HCT116 (cell line): Measurements from ENCODE around the gene AFAP1L1. TPM values are rescaled to one million over a fixed set of nuclear protein-coding genes. Genes with fewer than 3 reads are reported as not detected.

ENCODE experiments used
- ATAC-seq: fragments of 200-7000 bp; cut with Tn5 transposase; 2 replicates; pipeline ENCODE4 v1.9.1; 2020; ENCODE audit warnings: mild to moderate bottlenecking, moderate library complexity
- BruUV-seq: library from RNA; stranded (reverse); fragments of 400-500 nt; replicated peaks from 2 replicates; lab custom pipeline; 2021; lab: Mats Ljungman, UMichigan
- CTCF ChIA-PET: fragments of 300-600 bp; sonication (Branson Sonifier 250); formaldehyde crosslinking; loops from one replicate; lab custom pipeline; 2021; ENCODE audit warnings: antibody characterized with exemption; lab: Charles Lee
- POLR2A ChIA-PET: fragments of 300-600, 350-600 bp; sonication (Branson Sonifier 250); formaldehyde crosslinking; loops from one replicate; lab custom pipeline; 2021; ENCODE audit warnings: antibody characterized with exemption; lab: Charles Lee
- RAD21 ChIA-PET, 2 experiments: fragments of 300-600 bp; sonication (Branson Sonifier 250); formaldehyde crosslinking; loops; one replicate each; lab custom pipeline; 2023; ENCODE audit warnings: low total read pairs in 2 of 2; ENCODE audit not compliant: uncharacterized antibody in 2 of 2, unreplicated experiment in 2 of 2, low non-redundant PET in 1 of 2; lab: Charles Lee
- DNase-seq: peaks from one replicate; pipeline ENCODE4 v3.0.0-alpha.2; 2010; ENCODE audit warnings: low read depth, low spot score
- H2AFZ ChIP-seq: fragments of 200-600 bp; shearing (Covaris generic), sonication (generic); 2 replicates; pipeline ENCODE4 v1.6.1; 2017; ENCODE audit warnings: low read depth, mixed run types, mixed read lengths, antibody characterized with exemption, low read length; ENCODE audit not compliant: poor library complexity, severe bottlenecking
- H3K27ac ChIP-seq: 2 replicates; pipeline ENCODE4 v1.5.1; 2012; ENCODE audit warnings: low read depth, low read length
- H3K27me3 ChIP-seq: fragments of 200-600 bp; sonication (generic); 2 replicates; pipeline ENCODE4 v1.6.1; 2016; ENCODE audit warnings: mixed run types, low read length, mixed read lengths; ENCODE audit not compliant: insufficient read depth
- H3K36me3 ChIP-seq, 2 experiments: fragments of 200-500 bp in 1 of 2; fragments of 200-600 bp in 1 of 2; sonication (Bioruptor generic) in 1 of 2; sonication (generic) in 1 of 2; 2 replicates each; pipeline versions ENCODE4 v1.5.1 to v1.6.1; 2014 to 2016; ENCODE audit warnings: low read length in 2 of 2, inconsistent platforms in 1 of 2, mixed read lengths in 1 of 2, mixed run types in 1 of 2; ENCODE audit not compliant: insufficient read depth in 2 of 2, control insufficient read depth in 1 of 2
- H3K4me1 ChIP-seq, 2 experiments: fragments of 200-600 bp in 1 of 2; sonication (generic) in 1 of 2; 2 replicates each; pipeline versions ENCODE4 v1.5.1 to v1.6.1; 2012 to 2017; ENCODE audit warnings: low read length in 2 of 2, inconsistent platforms in 1 of 2, mild to moderate bottlenecking in 1 of 2, mixed read lengths in 1 of 2, mixed run types in 1 of 2, moderate library complexity in 1 of 2; ENCODE audit not compliant: insufficient read depth in 2 of 2, control insufficient read depth in 1 of 2
- H3K4me2 ChIP-seq: fragments of 200-600 bp; sonication (generic); 2 replicates; pipeline ENCODE4 v1.6.1; 2017; ENCODE audit warnings: mixed run types, low read length, mixed read lengths
- H3K4me3 ChIP-seq, 2 experiments: fragments of 200-600 bp in 1 of 2; sonication (generic) in 1 of 2; replicated peaks in 1 of 2; 2 replicates each; pipeline ENCODE4 v1.5.1; 2011 to 2016; ENCODE audit warnings: low read length in 2 of 2, control low read depth in 1 of 2, low read depth in 1 of 2, mild to moderate bottlenecking in 1 of 2, mixed read lengths in 1 of 2, mixed run types in 1 of 2
- H3K79me2 ChIP-seq: fragments of 200-600 bp; sonication (generic); 2 replicates; pipeline ENCODE4 v1.6.1; 2017; ENCODE audit warnings: mild to moderate bottlenecking, mixed run types, low read length, moderate library complexity, mixed read lengths; ENCODE audit not compliant: insufficient read depth
- H3K9ac ChIP-seq: fragments of 200-600 bp; sonication (generic); 2 replicates; pipeline ENCODE4 v1.6.1; 2016; ENCODE audit warnings: low read length, mixed read lengths
- H3K9me2 ChIP-seq: fragments of 200-600 bp; sonication (generic), shearing (Covaris generic); 2 replicates; pipeline ENCODE4 v1.6.1; 2017; ENCODE audit warnings: mixed run types, mild to moderate bottlenecking, moderate library complexity; ENCODE audit not compliant: insufficient read depth
- H3K9me3 ChIP-seq, 2 experiments: fragments of 200-500 bp in 1 of 2; fragments of 200-600 bp in 1 of 2; sonication (Bioruptor generic) in 1 of 2; sonication (generic) in 1 of 2; 2 replicates each; pipeline ENCODE4 v1.6.1; 2014 to 2017; ENCODE audit warnings: low read length in 2 of 2, mixed read lengths in 2 of 2, inconsistent platforms in 1 of 2, low read depth in 1 of 2, mild to moderate bottlenecking in 1 of 2, mixed run types in 1 of 2, moderate library complexity in 1 of 2; ENCODE audit not compliant: control insufficient read depth in 1 of 2, insufficient read depth in 1 of 2
- H4K20me1 ChIP-seq: fragments of 200-600 bp; sonication (generic), shearing (Covaris generic); 2 replicates; pipeline ENCODE4 v1.6.1; 2017; ENCODE audit warnings: mixed run types, mild to moderate bottlenecking, moderate library complexity; ENCODE audit not compliant: insufficient read depth
- CBX3 ChIP-seq: IDR thresholded peaks from 2 replicates; pipeline ENCODE4 v1.6.1; 2012; ENCODE audit warnings: low read depth
- CEBPB ChIP-seq: IDR thresholded peaks from 2 replicates; pipeline ENCODE4 v1.6.1; 2012; ENCODE audit warnings: low read depth
- CTCF ChIP-seq, 3 experiments: fragments of 200-600 bp in 1 of 3; sonication (generic) in 1 of 3; IDR thresholded peaks in 2 of 3; conservative IDR thresholded peaks in 1 of 3; 2 replicates each; pipeline ENCODE4 v1.5.1; 2012 to 2017; ENCODE audit warnings: low read depth in 2 of 3, low read length in 2 of 3, antibody characterized with exemption in 1 of 3, borderline replicate concordance in 1 of 3, control low read depth in 1 of 3, mild to moderate bottlenecking in 1 of 3, mixed read lengths in 1 of 3, mixed run types in 1 of 3, moderate library complexity in 1 of 3; ENCODE audit not compliant: insufficient read depth in 1 of 3
- ELF1 ChIP-seq: IDR thresholded peaks from 2 replicates; pipeline ENCODE4 v1.6.1; 2012; ENCODE audit warnings: low read depth, borderline replicate concordance
- FOSL1 ChIP-seq: IDR thresholded peaks from 2 replicates; pipeline ENCODE4 v1.6.1; 2012; ENCODE audit warnings: low read depth
- MAX ChIP-seq: IDR thresholded peaks from 2 replicates; pipeline ENCODE4 v1.6.1; 2012
- POLR2AphosphoS5 ChIP-seq: IDR thresholded peaks from 2 replicates; pipeline ENCODE4 v1.6.1; 2011; ENCODE audit warnings: mild to moderate bottlenecking, low read depth, low read length, moderate library complexity
- RAD21 ChIP-seq: IDR thresholded peaks from 2 replicates; pipeline ENCODE4 v1.6.1; 2012; ENCODE audit warnings: low read depth, mild to moderate bottlenecking
- TCF7L2 ChIP-seq: IDR thresholded peaks from 2 replicates; pipeline ENCODE4 v1.7.0; 2011; ENCODE audit warnings: borderline replicate concordance, inconsistent platforms; ENCODE audit not compliant: insufficient read depth, insufficient read length; ENCODE audit errors: extremely low read depth
- intact Hi-C: fragments of 100-400 bp; cut with micrococcal nuclease; formaldehyde crosslinking; loops from 2 replicates; pipeline ENCODE4 v1.10.0; 2022
- total RNA-seq: library from RNA; stranded (reverse); gene quantifications from one replicate; pipeline ENCODE4 v1.2.1, GENCODE V29; 2021; ENCODE audit not compliant: unreplicated experiment
- TF ChIP-seq, protein P1 (sequence below): IDR thresholded peaks from 2 replicates; pipeline ENCODE4 v1.6.1; 2012; ENCODE audit warnings: low read depth

The AFAP1L1 gene
- total RNA-seq, 1 experiment from 2014 or later: 4.3 TPM

DNA sequence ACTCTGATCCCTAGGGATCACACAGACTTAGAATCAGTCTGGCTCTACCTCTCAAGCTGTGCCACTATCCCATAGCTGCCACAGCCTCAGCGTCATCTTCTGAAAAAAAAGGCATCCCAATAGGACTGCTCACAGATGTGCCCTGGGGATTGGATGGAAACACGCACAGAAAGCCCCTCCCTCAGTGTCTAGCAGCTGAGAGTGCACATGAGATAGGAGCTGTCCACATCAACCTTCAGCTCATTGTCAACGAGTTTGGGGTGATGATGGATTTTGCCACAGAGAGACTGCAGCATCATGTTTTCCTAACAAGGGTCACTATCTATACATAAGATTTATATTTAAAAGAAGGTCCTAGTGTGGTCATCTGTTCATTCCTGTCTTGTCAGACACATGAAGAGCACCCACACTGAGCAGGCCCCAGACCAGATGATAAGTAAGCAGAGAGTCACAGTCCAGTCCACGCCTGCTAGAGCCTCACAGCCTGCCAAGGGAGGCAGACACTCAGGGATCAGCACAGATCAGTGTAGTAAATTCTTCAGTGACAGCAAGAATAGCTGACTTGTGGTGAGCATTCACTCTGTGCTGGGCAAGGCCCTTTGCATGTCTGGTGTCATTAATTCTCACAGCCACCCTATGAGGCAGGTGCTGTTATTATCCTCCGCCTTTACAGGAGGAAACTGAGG lies 25.8 kb downstream of the AFAP1L1 start:
- no TSS peak for BruUV-seq
- no peaks in the 10 kb centered on the region for H3K9me3 ChIP-seq
- no peak for DNase-seq
- no peak overlapping the region for H3K27ac ChIP-seq
- no peak overlapping the region for H2AFZ ChIP-seq
- no peak overlapping the region for H3K4me2 ChIP-seq
- POLR2A ChIA-PET: no interaction called here
- CTCF ChIA-PET: no interaction called here
- RAD21 ChIA-PET: no interaction called here
- ATAC-seq: no peak
- no peaks in the 10 kb centered on the region for H3K79me2 ChIP-seq
- no peaks in the 10 kb centered on the region for H4K20me1 ChIP-seq
- H3K9me2 ChIP-seq: no peaks in the 10 kb centered on the region
- H3K27me3 ChIP-seq: no peaks in the 10 kb centered on the region
- intact Hi-C loops: no loop called here
- H3K4me3 ChIP-seq: no peak overlapping the region
- TF ChIP-seq, protein P1, sequence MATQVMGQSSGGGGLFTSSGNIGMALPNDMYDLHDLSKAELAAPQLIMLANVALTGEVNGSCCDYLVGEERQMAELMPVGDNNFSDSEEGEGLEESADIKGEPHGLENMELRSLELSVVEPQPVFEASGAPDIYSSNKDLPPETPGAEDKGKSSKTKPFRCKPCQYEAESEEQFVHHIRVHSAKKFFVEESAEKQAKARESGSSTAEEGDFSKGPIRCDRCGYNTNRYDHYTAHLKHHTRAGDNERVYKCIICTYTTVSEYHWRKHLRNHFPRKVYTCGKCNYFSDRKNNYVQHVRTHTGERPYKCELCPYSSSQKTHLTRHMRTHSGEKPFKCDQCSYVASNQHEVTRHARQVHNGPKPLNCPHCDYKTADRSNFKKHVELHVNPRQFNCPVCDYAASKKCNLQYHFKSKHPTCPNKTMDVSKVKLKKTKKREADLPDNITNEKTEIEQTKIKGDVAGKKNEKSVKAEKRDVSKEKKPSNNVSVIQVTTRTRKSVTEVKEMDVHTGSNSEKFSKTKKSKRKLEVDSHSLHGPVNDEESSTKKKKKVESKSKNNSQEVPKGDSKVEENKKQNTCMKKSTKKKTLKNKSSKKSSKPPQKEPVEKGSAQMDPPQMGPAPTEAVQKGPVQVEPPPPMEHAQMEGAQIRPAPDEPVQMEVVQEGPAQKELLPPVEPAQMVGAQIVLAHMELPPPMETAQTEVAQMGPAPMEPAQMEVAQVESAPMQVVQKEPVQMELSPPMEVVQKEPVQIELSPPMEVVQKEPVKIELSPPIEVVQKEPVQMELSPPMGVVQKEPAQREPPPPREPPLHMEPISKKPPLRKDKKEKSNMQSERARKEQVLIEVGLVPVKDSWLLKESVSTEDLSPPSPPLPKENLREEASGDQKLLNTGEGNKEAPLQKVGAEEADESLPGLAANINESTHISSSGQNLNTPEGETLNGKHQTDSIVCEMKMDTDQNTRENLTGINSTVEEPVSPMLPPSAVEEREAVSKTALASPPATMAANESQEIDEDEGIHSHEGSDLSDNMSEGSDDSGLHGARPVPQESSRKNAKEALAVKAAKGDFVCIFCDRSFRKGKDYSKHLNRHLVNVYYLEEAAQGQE: no peak
- TF ChIP-seq MAX (no peak), CBX3 (no peak), RAD21 (no peak), ELF1 (no peak), POLR2AphosphoS5 (no peak), FOSL1 (no peak), TCF7L2 (no peak), CEBPB (no peak), CTCF (IDR thresholded peaks at IDR 0.05 in 2 of 3, conservative IDR thresholded peaks at IDR 0.05 in 1 of 3; ENCODE audit: borderline replicate concordance in 1 of 3, insufficient read depth in 1 of 3, low read depth in 2 of 3, low read length in 2 of 3) (no peak)
- H3K36me3 ChIP-seq: no peaks in the 10 kb centered on the region
- H3K9ac ChIP-seq: no peak overlapping the region
- H3K4me1 ChIP-seq: peaks cover 0 to 13% of the 10 kb centered on the region in 2 experiments; a peak in 3 of 4 replicates
